Fibroblast of villous mesenchyme (primary cell): ENCODE measurements around the gene EFTUD2. TPM values are rescaled to one million over a fixed set of nuclear protein-coding genes. Genes with fewer than 3 reads are reported as not detected.

Source experiments
- DNase-seq: peaks from one replicate; pipeline ENCODE4 v3.0.0-alpha.2; 2010; ENCODE audit warnings: low read depth
- H3K4me3 ChIP-seq: 2 replicates; pipeline ENCODE4 v1.5.1; 2011; ENCODE audit warnings: low read depth, mild to moderate bottlenecking, low read length
- CTCF ChIP-seq: IDR thresholded peaks from 2 replicates; pipeline ENCODE4 v1.5.1; 2012; ENCODE audit warnings: low read depth, mild to moderate bottlenecking, low read length; ENCODE audit not compliant: insufficient read depth
- total RNA-seq: library from RNA; depleted of rRNA; stranded (reverse); fragments of >200 nt; gene quantifications from 2 replicates; pipeline ENCODE4 v1.2.3, GENCODE V29; 2012

EFTUD2 gene
- total RNA-seq, 1 donor = 75.6 TPM

- TF ChIP-seq CTCF = no peak
- no peak overlapping the region for H3K4me3 ChIP-seq
- no peak for DNase-seq
Measured at GRCh38 chr17:44854192-44854591, 45.1 kb downstream of the EFTUD2 start.

GRCh38 chr17:44850612-44851011 is 48.6 kb downstream of the EFTUD2 start:
- DNase-seq = no peak
- no peak for TF ChIP-seq CTCF
- H3K4me3 ChIP-seq = no peak overlapping the region

GRCh38 chr17:44850025-44850424 is 49.2 kb downstream of the EFTUD2 start:
- DNase-seq = no peak
- no peak for TF ChIP-seq CTCF

DNA sequence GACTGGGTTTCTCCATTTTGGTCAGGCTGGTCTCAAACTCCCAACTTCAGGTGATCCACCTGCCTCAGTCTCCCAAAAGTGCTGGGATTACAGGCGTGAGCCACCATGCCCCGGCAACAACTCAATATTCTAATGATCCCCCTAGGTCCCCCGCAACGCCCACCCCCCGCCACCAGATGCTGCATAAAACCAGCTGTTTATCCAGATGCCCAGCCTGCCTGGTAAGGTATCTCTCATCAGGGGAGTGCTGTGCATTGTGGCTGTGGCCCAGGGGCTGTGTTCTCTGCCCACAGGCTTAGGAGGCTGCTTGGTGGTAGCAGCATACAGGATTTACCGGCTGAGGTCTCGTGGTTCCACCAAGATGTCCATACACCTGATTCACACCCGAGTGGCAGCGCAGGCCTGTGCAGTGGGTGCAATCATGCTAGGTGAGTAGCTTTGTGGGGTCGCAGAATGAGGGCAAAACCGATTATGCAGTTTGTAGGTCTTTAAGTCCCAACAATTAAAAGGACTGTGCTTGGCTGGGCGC is 50.2 kb downstream of the EFTUD2 start:
- DNase-seq = no peak
- TF ChIP-seq CTCF = no peak
- H3K4me3 ChIP-seq = no peak overlapping the region

More at GRCh38 chr17:44850025-44850424, 49.2 kb downstream of the EFTUD2 start:
- no peak overlapping the region for H3K4me3 ChIP-seq

- no peak for TF ChIP-seq CTCF
- H3K4me3 ChIP-seq = no peak overlapping the region
- no peak for DNase-seq
Measured at GRCh38 chr17:44848257-44848795, 50.9 kb downstream of the EFTUD2 start.

DNA sequence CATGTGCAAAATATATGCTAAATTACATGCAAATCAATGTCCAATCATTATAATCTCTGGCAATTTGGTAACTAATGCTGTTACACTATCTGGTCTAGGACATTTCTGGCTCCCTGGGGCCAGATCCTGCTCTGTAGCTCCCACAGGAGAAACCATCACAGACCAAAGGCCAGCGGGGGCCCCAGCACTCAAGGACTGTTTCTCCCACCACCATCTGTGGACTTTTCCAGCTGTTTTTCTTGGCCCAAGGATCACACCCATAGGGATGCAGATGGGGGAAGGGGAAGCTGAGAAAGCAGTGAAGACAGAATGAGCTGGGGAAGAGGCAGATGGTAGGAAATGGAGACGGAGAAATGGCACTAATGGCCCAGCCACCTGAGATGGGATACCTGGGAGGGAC is 51.7 kb downstream of the EFTUD2 start, which contains the start of gene HIGD1B:
Gene HIGD1B, plus strand, starts transcription at position 298 of the 400 bp plus-strand sequence. CDS start 270 bp downstream, outside the sequence.
- H3K4me3 ChIP-seq = no peak within 1 kb of the TSS
- DNase-seq = no peak
- no peak for TF ChIP-seq CTCF

DNA sequence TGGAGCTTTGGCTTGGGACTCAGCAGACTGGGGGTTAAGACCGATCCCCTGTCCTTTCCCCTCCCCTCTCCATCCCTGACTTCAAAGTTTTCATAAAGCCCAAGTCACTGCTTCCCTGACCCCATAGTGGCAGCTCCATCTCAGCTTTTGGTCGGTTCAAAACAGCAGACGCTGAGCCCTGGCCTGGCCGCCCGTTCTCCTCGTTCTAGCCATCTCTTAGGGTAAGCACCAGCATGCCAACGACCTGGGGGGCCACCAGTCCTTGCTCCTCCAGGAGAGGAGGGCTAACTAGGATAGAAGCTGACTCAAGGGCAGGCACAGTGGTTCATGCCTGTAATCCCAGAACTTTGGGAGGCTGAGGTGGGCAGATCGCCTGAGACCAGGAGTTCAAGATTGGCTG is 53.0 kb downstream of the EFTUD2 start:
- no peak for DNase-seq
- no peak for TF ChIP-seq CTCF
- no peak overlapping the region for H3K4me3 ChIP-seq
